ENCODE measurements around the gene HOXC13.

Gene HOXC13

GRCh38 chr12:53960187-53961024, 21.8 kb downstream of the HOXC13 start:
- no peak for TF ChIP-seq CTCF (IDR thresholded peaks at IDR 0.05; ENCODE audit: low read depth, low read length)
- no peak for DNase-seq (ENCODE audit: low read depth in 2 of 2)
- H3K4me3 ChIP-seq (replicated peaks in 1 of 2; ENCODE audit: low read depth in 2 of 2, low read length in 2 of 2) = no peak overlapping the region

- H3K4me3 ChIP-seq (replicated peaks in 1 of 2; ENCODE audit: low read depth in 2 of 2, low read length in 2 of 2) = no peak overlapping the region
- TF ChIP-seq CTCF (IDR thresholded peaks at IDR 0.05; ENCODE audit: low read depth, low read length) = no peak
- DNase-seq (ENCODE audit: low read depth in 2 of 2) = no peak
These were observed 22.6 kb downstream of the HOXC13 start for GRCh38 chr12:53961025-53961761.

- H3K4me3 ChIP-seq (replicated peaks in 1 of 2; ENCODE audit: low read depth in 2 of 2, low read length in 2 of 2) = no peak overlapping the region
- no peak for DNase-seq (ENCODE audit: low read depth in 2 of 2)
- TF ChIP-seq CTCF (IDR thresholded peaks at IDR 0.05; ENCODE audit: low read depth, low read length) = no peak
These were observed 24.4 kb downstream of the HOXC13 start for GRCh38 chr12:53963005-53963404.

GRCh38 chr12:53963434-53964314, 25.0 kb downstream of the HOXC13 start:
- TF ChIP-seq CTCF (IDR thresholded peaks at IDR 0.05; ENCODE audit: low read depth, low read length) = no peak
- DNase-seq (ENCODE audit: low read depth in 2 of 2) = no peak
- H3K4me3 ChIP-seq (replicated peaks in 1 of 2; ENCODE audit: low read depth in 2 of 2, low read length in 2 of 2) = no peak overlapping the region

GRCh38 chr12:53964315-53964713, 25.7 kb downstream of the HOXC13 start:
- TF ChIP-seq CTCF (IDR thresholded peaks at IDR 0.05; ENCODE audit: low read depth, low read length) = no peak
- DNase-seq (ENCODE audit: low read depth in 2 of 2) = no peak
- H3K4me3 ChIP-seq (replicated peaks in 1 of 2; ENCODE audit: low read depth in 2 of 2, low read length in 2 of 2) = no peak overlapping the region

GRCh38 chr12:53965281-53966084, 26.9 kb downstream of the HOXC13 start:
- TF ChIP-seq CTCF (IDR thresholded peaks at IDR 0.05; ENCODE audit: low read depth, low read length) = no peak
- no peak overlapping the region for H3K4me3 ChIP-seq (replicated peaks in 1 of 2; ENCODE audit: low read depth in 2 of 2, low read length in 2 of 2)
- no peak for DNase-seq (ENCODE audit: low read depth in 2 of 2)
